LNCAP (cell line): ENCODE measurements around the gene ASS1.

Source experiments
- TF ChIP-seq, protein P1 (sequence below): fragments of 450-650 bp; IDR thresholded peaks from 2 replicates; pipeline ENCODE4 v1.5.1; 2017; ENCODE audit warnings: mild to moderate bottlenecking

ASS1 gene

GRCh38 chr9:130483371-130483971 is 38.7 kb downstream of the ASS1 start:
- TF ChIP-seq, protein P1, sequence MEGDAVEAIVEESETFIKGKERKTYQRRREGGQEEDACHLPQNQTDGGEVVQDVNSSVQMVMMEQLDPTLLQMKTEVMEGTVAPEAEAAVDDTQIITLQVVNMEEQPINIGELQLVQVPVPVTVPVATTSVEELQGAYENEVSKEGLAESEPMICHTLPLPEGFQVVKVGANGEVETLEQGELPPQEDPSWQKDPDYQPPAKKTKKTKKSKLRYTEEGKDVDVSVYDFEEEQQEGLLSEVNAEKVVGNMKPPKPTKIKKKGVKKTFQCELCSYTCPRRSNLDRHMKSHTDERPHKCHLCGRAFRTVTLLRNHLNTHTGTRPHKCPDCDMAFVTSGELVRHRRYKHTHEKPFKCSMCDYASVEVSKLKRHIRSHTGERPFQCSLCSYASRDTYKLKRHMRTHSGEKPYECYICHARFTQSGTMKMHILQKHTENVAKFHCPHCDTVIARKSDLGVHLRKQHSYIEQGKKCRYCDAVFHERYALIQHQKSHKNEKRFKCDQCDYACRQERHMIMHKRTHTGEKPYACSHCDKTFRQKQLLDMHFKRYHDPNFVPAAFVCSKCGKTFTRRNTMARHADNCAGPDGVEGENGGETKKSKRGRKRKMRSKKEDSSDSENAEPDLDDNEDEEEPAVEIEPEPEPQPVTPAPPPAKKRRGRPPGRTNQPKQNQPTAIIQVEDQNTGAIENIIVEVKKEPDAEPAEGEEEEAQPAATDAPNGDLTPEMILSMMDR, result no peak

- TF ChIP-seq, protein P1, result no peak
Measured at GRCh38 chr9:130484362-130485072, 39.8 kb downstream of the ASS1 start.

- TF ChIP-seq, protein P1, result no peak
Measured at GRCh38 chr9:130486103-130486502, 41.3 kb downstream of the ASS1 start.

GRCh38 chr9:130487500-130487899 is 42.7 kb downstream of the ASS1 start:
- TF ChIP-seq, protein P1, result no peak

DNA sequence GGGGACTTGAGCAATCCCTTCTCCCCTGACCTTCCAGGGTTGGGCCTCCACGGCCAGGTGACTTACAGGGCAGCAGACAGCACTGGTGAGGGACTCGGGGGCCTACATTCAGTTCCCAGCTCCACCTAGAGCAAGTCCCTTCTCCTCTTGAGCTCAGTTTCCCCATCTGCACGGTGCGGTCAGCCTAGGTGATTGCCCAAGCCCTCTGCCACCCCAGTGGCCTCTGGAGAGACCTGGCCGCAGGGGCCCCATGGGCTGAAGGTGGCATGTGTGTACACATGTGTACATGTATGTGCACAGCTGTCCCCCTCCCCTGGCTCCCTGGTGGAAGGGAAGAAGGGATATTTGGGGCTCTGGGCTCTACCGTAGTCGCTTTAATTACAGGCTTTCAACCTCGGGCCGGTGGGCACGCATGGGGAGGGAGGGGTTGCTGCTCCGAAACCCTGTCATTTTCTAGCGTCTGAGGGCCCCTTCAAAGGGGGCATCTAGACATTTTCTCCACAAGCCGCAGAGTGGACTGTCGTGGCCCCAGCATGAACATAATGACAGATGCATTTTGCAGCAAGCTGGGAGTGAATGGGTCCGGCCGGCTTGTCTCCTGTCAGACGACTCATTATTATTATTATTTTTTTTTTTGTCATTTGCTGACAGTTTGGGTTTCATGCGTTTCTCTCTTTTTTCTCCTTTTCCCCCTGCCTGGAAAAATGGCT is 44.0 kb downstream of the ASS1 start:
- TF ChIP-seq, protein P1, result no peak

GRCh38 chr9:130490981-130491380 is 46.2 kb downstream of the ASS1 start:
- TF ChIP-seq, protein P1, result no peak

DNA sequence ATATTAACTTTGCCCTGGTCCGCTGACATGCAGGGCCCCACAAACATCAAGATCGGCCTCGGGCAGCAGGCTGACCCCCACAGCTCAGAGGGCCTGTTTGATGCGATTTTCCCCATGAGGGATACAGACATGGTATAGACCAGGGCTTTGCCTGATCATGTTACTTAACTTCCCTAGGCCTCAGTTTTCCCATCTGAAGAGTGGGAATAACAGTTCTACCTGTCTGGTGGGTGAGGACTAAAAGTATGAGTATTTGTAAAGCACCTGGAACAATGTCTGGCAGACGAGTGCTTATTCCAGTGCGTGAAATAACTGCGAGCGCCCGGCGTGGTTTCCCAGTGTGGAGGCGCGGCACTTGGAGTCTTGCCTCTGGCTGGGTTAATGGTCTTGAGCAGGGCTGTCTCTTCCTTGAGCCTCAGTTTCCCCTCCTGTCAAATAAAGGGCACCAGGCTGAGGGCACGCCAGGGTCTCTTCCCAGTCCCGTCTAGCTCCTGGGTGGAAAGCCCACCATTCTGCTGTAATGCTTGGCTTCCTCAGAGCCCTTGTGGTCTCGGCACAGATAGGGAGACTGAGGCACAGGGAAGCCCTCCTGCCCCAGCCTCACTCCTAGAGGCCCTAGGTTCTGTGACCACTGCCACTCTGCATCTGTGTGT is 47.2 kb downstream of the ASS1 start:
- TF ChIP-seq, protein P1, result no peak
